RWPE1 (cell line): ENCODE results near the gene IL31RA.

ENCODE experiments used
- CTCF ChIA-PET: fragments of 350-600 bp; sonication (Branson Sonifier 250); formaldehyde crosslinking; extraction: SDS; loops from one replicate; lab custom pipeline; 2021; lab: Yijun Ruan, JAX
- POLR2A ChIA-PET: fragments of 400-600 bp; formaldehyde crosslinking; extraction: SDS; loops from one replicate; lab custom pipeline; 2020; ENCODE audit warnings: antibody characterized with exemption; ENCODE audit not compliant: low non-redundant PET; lab: Yijun Ruan, JAX
- DNase-seq: peaks from one replicate; pipeline ENCODE4 v3.0.0; 2012; ENCODE audit warnings: low spot score
- H3K27ac ChIP-seq: fragments of 450-650 bp; 2 replicates; pipeline ENCODE4 v1.5.1; 2017
- TF ChIP-seq, protein P1 (sequence below): fragments of 450-650 bp; conservative IDR thresholded peaks from 2 replicates; pipeline ENCODE4 v1.5.1; 2017; ENCODE audit warnings: low read depth, mild to moderate bottlenecking

IL31RA gene

DNA sequence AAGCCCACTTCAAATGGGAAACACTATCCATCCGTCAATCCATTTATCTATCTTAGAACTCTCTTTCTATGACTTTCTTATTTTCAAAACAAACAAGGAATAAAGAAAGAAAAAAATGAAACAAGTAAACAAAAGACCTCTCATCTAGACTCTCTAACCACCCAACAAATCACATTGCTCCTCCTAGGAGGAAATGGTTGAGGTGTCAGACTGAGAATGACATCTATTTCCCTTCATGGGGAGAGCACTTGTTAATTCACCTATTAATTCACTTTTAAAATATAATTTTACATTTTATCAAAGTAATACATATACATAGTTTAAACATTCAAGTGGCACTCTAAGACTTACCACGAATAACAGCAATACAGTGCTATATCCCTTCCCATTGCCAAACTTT, 2.4 kb upstream of the IL31RA start:
- no peak for DNase-seq
- H3K27ac ChIP-seq: no peak overlapping the region
- ChIA-PET POLR2A (no interaction called here), CTCF (no interaction called here)
- TF ChIP-seq, protein P1, sequence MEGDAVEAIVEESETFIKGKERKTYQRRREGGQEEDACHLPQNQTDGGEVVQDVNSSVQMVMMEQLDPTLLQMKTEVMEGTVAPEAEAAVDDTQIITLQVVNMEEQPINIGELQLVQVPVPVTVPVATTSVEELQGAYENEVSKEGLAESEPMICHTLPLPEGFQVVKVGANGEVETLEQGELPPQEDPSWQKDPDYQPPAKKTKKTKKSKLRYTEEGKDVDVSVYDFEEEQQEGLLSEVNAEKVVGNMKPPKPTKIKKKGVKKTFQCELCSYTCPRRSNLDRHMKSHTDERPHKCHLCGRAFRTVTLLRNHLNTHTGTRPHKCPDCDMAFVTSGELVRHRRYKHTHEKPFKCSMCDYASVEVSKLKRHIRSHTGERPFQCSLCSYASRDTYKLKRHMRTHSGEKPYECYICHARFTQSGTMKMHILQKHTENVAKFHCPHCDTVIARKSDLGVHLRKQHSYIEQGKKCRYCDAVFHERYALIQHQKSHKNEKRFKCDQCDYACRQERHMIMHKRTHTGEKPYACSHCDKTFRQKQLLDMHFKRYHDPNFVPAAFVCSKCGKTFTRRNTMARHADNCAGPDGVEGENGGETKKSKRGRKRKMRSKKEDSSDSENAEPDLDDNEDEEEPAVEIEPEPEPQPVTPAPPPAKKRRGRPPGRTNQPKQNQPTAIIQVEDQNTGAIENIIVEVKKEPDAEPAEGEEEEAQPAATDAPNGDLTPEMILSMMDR: no peak

DNA sequence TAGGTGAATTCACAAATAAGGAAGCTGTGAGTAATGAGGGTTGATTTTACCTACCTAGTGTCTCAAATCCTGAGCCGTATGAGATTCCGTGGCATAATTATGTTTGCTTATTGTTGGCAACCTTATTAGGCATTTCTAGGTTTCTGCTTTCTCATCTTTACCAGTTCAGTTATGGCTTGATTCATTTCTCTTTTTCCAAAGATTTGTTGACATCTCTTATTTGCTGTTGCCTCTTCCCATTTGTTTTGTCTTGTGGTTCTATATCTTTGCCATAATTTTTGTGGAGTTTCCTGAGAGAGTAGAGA, 470 bp downstream of the IL31RA start:
- TF ChIP-seq, protein P1: no peak
- POLR2A ChIA-PET: no interaction called here

DNA sequence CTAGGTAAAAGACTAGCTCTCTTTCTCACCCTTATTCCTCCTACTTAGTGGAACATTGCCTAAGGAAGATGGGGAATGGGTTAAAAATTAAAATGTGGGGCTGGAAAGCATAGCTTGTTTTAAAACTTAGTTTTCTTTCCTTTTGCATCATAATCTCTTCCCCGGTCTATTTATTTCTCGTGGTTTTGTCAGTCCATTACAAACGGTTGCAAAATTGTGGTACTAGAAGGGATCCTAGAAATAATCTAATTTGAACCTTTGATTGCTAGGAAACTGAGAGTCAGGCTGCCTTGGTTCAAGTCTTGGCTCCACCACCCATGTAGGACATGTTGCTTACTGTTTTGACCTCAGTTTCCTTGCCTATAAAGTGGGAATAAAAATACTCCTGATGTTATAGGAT, 1.3 kb downstream of the IL31RA start:
- TF ChIP-seq, protein P1: no peak
- no peak for DNase-seq
- H3K27ac ChIP-seq: no peak overlapping the region
- CTCF ChIA-PET: interaction anchor here (0.7 kb wide), 1 partner anchor 989 kb away, joined by 3 read pairs; no protein-coding TSS in a partner anchor
- POLR2A ChIA-PET: interaction anchor here (0.6 kb wide), 1 partner anchor 634 kb away, joined by 4 read pairs; no protein-coding TSS in a partner anchor

More for the DNA sequence above, 470 bp downstream of the IL31RA start:
- CTCF ChIA-PET: interaction anchor here (0.6 kb wide), 1 partner anchor 60 kb away, joined by 3 read pairs; no protein-coding TSS in a partner anchor
- no peak overlapping the region for H3K27ac ChIP-seq
- DNase-seq: no peak

GRCh38 chr5:55853041-55853670, 2.0 kb downstream of the IL31RA start:
- ChIA-PET POLR2A (interaction anchor here (0.6 kb wide), 1 partner anchor 635 kb away, joined by 4 read pairs; no protein-coding TSS in a partner anchor), CTCF (interaction anchor here (0.7 kb wide), 1 partner anchor 989 kb away, joined by 3 read pairs; no protein-coding TSS in a partner anchor)
- TF ChIP-seq, protein P1: no peak
- peak; percentile 60 for DNase-seq
- no peak overlapping the region for H3K27ac ChIP-seq

DNA sequence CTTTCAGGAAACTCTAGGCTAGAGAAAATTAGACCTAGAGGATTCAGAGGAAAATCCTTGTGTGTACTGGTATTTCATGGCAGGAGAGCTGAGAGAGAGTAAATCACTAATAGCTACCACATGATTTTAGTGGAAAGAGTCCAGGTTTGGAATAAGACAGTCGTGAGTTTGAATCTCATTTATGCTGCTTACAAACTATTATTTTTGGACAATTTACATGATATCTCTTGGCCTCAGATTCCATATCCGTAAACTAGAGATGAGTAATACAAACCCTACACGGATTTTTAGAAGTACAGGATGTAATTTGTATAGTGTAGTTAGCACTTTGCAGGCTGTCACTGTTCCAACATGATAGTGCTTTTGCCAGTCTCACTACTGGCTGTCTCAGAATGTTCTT, 2.7 kb downstream of the IL31RA start:
- ChIA-PET POLR2A (no interaction called here), CTCF (interaction anchor here (0.7 kb wide), 1 partner anchor 16 kb away, joined by 3 read pairs; no protein-coding TSS in a partner anchor)
- DNase-seq: no peak
- no peak overlapping the region for H3K27ac ChIP-seq
- TF ChIP-seq, protein P1: no peak

GRCh38 chr5:55855509-55855908, 4.4 kb downstream of the IL31RA start:
- ChIA-PET POLR2A (no interaction called here), CTCF (no interaction called here)
- H3K27ac ChIP-seq: no peak overlapping the region
- TF ChIP-seq, protein P1: no peak
- DNase-seq: no peak
